WTC11 (cell line): ENCODE measurements around the gene NRF1. TPM values are rescaled to one million over a fixed set of nuclear protein-coding genes. Genes with fewer than 3 reads are reported as not detected.

ENCODE experiments used
- ATAC-seq: fragments of 200-7000 bp; cut with Tn5 transposase; 2 replicates; pipeline ENCODE4 v1.10.0; 2021; ENCODE audit warnings: mild to moderate bottlenecking, moderate library complexity
- CTCF ChIA-PET: fragments of 300-600 bp; sonication (Branson Sonifier 250); formaldehyde crosslinking; loops from one replicate; lab custom pipeline; 2021; ENCODE audit warnings: antibody characterized with exemption; lab: Charles Lee
- POLR2A ChIA-PET: fragments of 350-600 bp; sonication (Branson Sonifier 250); formaldehyde crosslinking; loops from one replicate; lab custom pipeline; 2021; ENCODE audit warnings: antibody characterized with exemption; lab: Charles Lee
- DNase-seq: peaks from one replicate; pipeline ENCODE4 v3.0.0; 2021; ENCODE audit warnings: low spot score
- H3K27ac Mint-ChIP-seq: 2 replicates; pipeline ENCODE4 v1.8.0; 2021; ENCODE audit warnings: mixed read lengths
- H3K27me3 Mint-ChIP-seq: 2 replicates; pipeline ENCODE4 v1.8.0; 2021; ENCODE audit warnings: low read depth, mild to moderate bottlenecking, moderate library complexity, mixed read lengths
- H3K36me3 Mint-ChIP-seq: 2 replicates; pipeline ENCODE4 v1.8.0; 2021; ENCODE audit warnings: mixed read lengths
- H3K4me1 Mint-ChIP-seq: 2 replicates; pipeline ENCODE4 v1.8.0; 2022; ENCODE audit warnings: mixed read lengths
- H3K4me3 Mint-ChIP-seq: 2 replicates; pipeline ENCODE4 v1.8.0; 2021; ENCODE audit warnings: mild to moderate bottlenecking, moderate library complexity, mixed read lengths
- H3K9me3 Mint-ChIP-seq: 2 replicates; pipeline ENCODE4 v1.8.0; 2021; ENCODE audit warnings: mixed read lengths
- ATF3 ChIP-seq: sonication (generic); formaldehyde crosslinking; conservative IDR thresholded peaks from 2 replicates; pipeline ENCODE4 v1.8.1; 2022; ENCODE audit warnings: mild to moderate bottlenecking, missing genetic modification reagents
- ATF6 ChIP-seq: sonication (generic); formaldehyde crosslinking; IDR thresholded peaks from 2 replicates; pipeline ENCODE4 v1.8.1; 2023; ENCODE audit warnings: mild to moderate bottlenecking, missing genetic modification reagents
- CDX4 ChIP-seq: fragments of 250-450 bp; sonication (Bioruptor Pico); IDR thresholded peaks from 2 replicates; pipeline ENCODE4 v1.9.0; 2021; ENCODE audit warnings: moderate library complexity, mild to moderate bottlenecking, inconsistent platforms, borderline replicate concordance
- ESRRA ChIP-seq: sonication (generic); formaldehyde crosslinking; IDR thresholded peaks from 2 replicates; pipeline ENCODE4 v1.8.1; 2022; ENCODE audit warnings: mild to moderate bottlenecking, missing genetic modification reagents, borderline replicate concordance
- HMGA2 ChIP-seq: fragments of 250-450 bp; sonication (Bioruptor Pico); IDR thresholded peaks from 2 replicates; pipeline ENCODE4 v1.4.0; 2021; ENCODE audit warnings: mild to moderate bottlenecking, moderate library complexity
- KAT7 ChIP-seq: sonication (generic); formaldehyde crosslinking; IDR thresholded peaks from 2 replicates; pipeline ENCODE4 v1.8.1; 2023; ENCODE audit warnings: missing genetic modification reagents, mild to moderate bottlenecking, borderline replicate concordance
- MAX ChIP-seq: sonication (generic); formaldehyde crosslinking; IDR thresholded peaks from 2 replicates; pipeline ENCODE4 v1.8.0; 2022; ENCODE audit warnings: mild to moderate bottlenecking, missing genetic modification reagents
- NFATC4 ChIP-seq: fragments of 250-450 bp; sonication (Bioruptor Pico); IDR thresholded peaks from 2 replicates; pipeline ENCODE4 v1.9.0; 2021; ENCODE audit warnings: mild to moderate bottlenecking
- NFE2L1 ChIP-seq: sonication (generic); formaldehyde crosslinking; IDR thresholded peaks from 2 replicates; pipeline ENCODE4 v1.8.1; 2023; ENCODE audit warnings: missing genetic modification reagents
- PRRX2 ChIP-seq: fragments of 250-450 bp; sonication (Bioruptor Pico); IDR thresholded peaks from 2 replicates; pipeline ENCODE4 v1.8.0; 2021; ENCODE audit warnings: mild to moderate bottlenecking
- RORB ChIP-seq: fragments of 250-450 bp; sonication (Bioruptor Pico); IDR thresholded peaks from 2 replicates; pipeline ENCODE4 v1.9.0; 2021; ENCODE audit warnings: mild to moderate bottlenecking
- TCF7 ChIP-seq: sonication (generic); formaldehyde crosslinking; IDR thresholded peaks from 2 replicates; pipeline ENCODE4 v1.8.0; 2022; ENCODE audit warnings: mild to moderate bottlenecking, low read depth, missing genetic modification reagents, moderate library complexity
- TP53 ChIP-seq: sonication (generic); formaldehyde crosslinking; IDR thresholded peaks from 2 replicates; pipeline ENCODE4 v1.8.1; 2023; ENCODE audit warnings: mild to moderate bottlenecking, missing genetic modification reagents
- ZBTB43 ChIP-seq: sonication (generic); formaldehyde crosslinking; IDR thresholded peaks from 2 replicates; pipeline ENCODE4 v1.8.1; 2023; ENCODE audit warnings: mild to moderate bottlenecking, missing genetic modification reagents
- ZNF396 ChIP-seq: fragments of 250-450 bp; sonication (Bioruptor Pico); IDR thresholded peaks from 2 replicates; pipeline ENCODE4 v1.8.0; 2021; ENCODE audit warnings: mild to moderate bottlenecking, moderate library complexity, borderline replicate concordance
- ZNF425 ChIP-seq: fragments of 250-450 bp; sonication (Bioruptor Pico); conservative IDR thresholded peaks from 2 replicates; pipeline ENCODE4 v1.9.0; 2021; ENCODE audit warnings: mild to moderate bottlenecking
- ZNF512 ChIP-seq: sonication (generic); formaldehyde crosslinking; IDR thresholded peaks from 2 replicates; pipeline ENCODE4 v1.8.1; 2022; ENCODE audit warnings: missing genetic modification reagents, borderline replicate concordance
- ZSCAN18 ChIP-seq: fragments of 250-450 bp; sonication (Bioruptor Pico); IDR thresholded peaks from 2 replicates; pipeline ENCODE4 v2.1.2; 2022; ENCODE audit warnings: mild to moderate bottlenecking, moderate library complexity
- total RNA-seq: library from RNA; stranded (reverse); gene quantifications from 3 replicates; pipeline ENCODE4 v1.2.3, GENCODE V29; 2021
- TF ChIP-seq, protein P1 (sequence below): sonication (generic); formaldehyde crosslinking; IDR thresholded peaks from 2 replicates; pipeline ENCODE4 v1.8.1; 2023; ENCODE audit warnings: mild to moderate bottlenecking, moderate library complexity, missing genetic modification reagents
- TF ChIP-seq, protein P2 (sequence below): sonication (generic); formaldehyde crosslinking; IDR thresholded peaks from 2 replicates; pipeline ENCODE4 v1.8.1; 2022; ENCODE audit warnings: mild to moderate bottlenecking, missing genetic modification reagents, moderate library complexity, borderline replicate concordance

Gene NRF1
- total RNA-seq, 1 experiment from 2014 or later: 16.4 TPM

- ChIA-PET CTCF (interaction anchor here (0.8 to 2.4 kb wide), 2 partner anchors 10 to 212 kb away, joined by 3 to 13 read pairs; no protein-coding TSS in a partner anchor), POLR2A (interaction anchor here (0.5 kb wide), 1 partner anchor 706 kb away, joined by 3 read pairs; no protein-coding TSS in a partner anchor)
- Mint-ChIP-seq H3K27ac (peak overlapping the region; percentile 30; the same call in 1 of the 2 replicates), H3K36me3 (no peaks in the 10 kb centered on the region), H3K9me3 (no peaks in the 10 kb centered on the region), H3K27me3 (no peaks in the 10 kb centered on the region), H3K4me1 (peaks cover 49% of the 10 kb centered on the region), H3K4me3 (no peak overlapping the region)
- DNase-seq: no peak
- no peak for ATAC-seq
- no peak for TF ChIP-seq NFE2L1 (CRISPR knock-in tag)
- no peak for TF ChIP-seq PRRX2 (CRISPR knock-in tag)
- TF ChIP-seq TP53: no peak
- TF ChIP-seq ATF3 (CRISPR knock-in tag): no peak
- TF ChIP-seq, protein P1, sequence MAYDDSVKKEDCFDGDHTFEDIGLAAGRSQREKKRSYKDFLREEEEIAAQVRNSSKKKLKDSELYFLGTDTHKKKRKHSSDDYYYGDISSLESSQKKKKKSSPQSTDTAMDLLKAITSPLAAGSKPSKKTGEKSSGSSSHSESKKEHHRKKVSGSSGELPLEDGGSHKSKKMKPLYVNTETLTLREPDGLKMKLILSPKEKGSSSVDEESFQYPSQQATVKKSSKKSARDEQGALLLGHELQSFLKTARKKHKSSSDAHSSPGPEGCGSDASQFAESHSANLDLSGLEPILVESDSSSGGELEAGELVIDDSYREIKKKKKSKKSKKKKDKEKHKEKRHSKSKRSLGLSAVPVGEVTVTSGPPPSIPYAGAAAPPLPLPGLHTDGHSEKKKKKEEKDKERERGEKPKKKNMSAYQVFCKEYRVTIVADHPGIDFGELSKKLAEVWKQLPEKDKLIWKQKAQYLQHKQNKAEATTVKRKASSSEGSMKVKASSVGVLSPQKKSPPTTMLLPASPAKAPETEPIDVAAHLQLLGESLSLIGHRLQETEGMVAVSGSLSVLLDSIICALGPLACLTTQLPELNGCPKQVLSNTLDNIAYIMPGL (CRISPR knock-in tag): no peak
- no peak for TF ChIP-seq RORB (CRISPR knock-in tag)
- TF ChIP-seq TCF7 (CRISPR knock-in tag): no peak
- TF ChIP-seq ATF6: no peak
- no peak for TF ChIP-seq ZSCAN18
Observed at GRCh38 chr7:129617652-129618051, 6.1 kb downstream of the NRF1 start.

DNA sequence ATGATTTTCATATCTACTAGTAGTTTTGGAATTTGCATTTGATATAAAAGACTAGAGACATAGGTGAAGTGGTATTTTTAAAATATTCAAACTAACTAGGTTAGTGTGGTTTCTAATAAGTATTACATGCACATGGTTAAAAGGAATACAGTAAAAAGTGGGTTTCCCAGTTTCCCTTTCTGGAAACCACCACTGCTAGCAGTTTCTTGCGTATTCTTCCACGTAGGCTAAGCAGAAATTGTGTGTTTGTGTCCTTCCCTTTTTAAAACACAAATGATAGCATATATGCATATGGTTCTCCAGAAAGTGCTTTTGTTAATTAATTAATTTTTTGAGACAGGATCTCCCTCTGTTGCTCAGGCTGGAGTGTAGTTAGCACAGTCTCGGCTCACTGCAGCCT is 15.4 kb downstream of the NRF1 start:
- POLR2A ChIA-PET: no interaction called here
- no peak for DNase-seq
- ATAC-seq: no peak
- CTCF ChIA-PET: interaction anchor here (1.0 to 2.2 kb wide), 3 partner anchors 14 to 198 kb away, joined by 3 to 10 read pairs (median 6); no protein-coding TSS in a partner anchor
- H3K36me3 Mint-ChIP-seq: no peaks in the 10 kb centered on the region
- peaks cover 33% of the 10 kb centered on the region for H3K4me1 Mint-ChIP-seq
- no peak overlapping the region for H3K4me3 Mint-ChIP-seq
- H3K27ac Mint-ChIP-seq: no peak overlapping the region
- no peaks in the 10 kb centered on the region for H3K9me3 Mint-ChIP-seq
- peaks cover 43% of the 10 kb centered on the region for H3K27me3 Mint-ChIP-seq
- TF ChIP-seq, protein P2, sequence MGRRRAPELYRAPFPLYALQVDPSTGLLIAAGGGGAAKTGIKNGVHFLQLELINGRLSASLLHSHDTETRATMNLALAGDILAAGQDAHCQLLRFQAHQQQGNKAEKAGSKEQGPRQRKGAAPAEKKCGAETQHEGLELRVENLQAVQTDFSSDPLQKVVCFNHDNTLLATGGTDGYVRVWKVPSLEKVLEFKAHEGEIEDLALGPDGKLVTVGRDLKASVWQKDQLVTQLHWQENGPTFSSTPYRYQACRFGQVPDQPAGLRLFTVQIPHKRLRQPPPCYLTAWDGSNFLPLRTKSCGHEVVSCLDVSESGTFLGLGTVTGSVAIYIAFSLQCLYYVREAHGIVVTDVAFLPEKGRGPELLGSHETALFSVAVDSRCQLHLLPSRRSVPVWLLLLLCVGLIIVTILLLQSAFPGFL (CRISPR knock-in tag): no peak
- TF ChIP-seq HMGA2 (CRISPR knock-in tag) (no peak), KAT7 (no peak), ZSCAN18 (no peak), NFATC4 (CRISPR knock-in tag) (no peak), ESRRA (CRISPR knock-in tag) (no peak), ZBTB43 (no peak), MAX (no peak), ZNF396 (CRISPR knock-in tag) (no peak), ZNF512 (CRISPR knock-in tag) (no peak), CDX4 (CRISPR knock-in tag) (no peak), ZNF425 (no peak)
